ENCODE results near the gene SCNN1B.

Gene SCNN1B

DNA sequence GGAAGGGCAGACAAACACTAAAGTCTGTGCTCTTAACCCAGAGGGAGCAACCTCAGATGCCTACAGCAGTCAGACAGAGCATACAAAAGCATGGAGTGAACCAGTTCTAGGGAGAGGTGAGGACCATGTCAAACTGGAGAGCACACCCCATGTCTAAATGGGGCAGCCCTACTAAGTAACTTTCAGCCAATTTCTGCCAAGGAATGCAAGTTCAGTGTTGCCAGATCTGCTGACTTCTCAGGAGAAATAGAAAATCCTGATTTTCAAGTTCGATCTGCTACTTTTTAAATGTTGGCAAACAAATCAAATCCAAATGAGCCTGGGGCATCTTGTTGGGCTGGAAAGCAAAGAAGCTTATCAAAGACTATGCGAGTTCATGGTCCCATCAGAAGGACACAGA is 17.5 kb upstream of the SCNN1B start:
- Histone ChIP-seq H3K36me3 (ENCODE audit: control insufficient read depth in 2 of 2, insufficient read depth in 1 of 2, low read length in 2 of 2) (no peaks in the 10 kb centered on the region), H3K9me3 (ENCODE audit: control insufficient read depth, insufficient read depth, low read depth, low read length) (no peaks in the 10 kb centered on the region), H3K4me3 (ENCODE audit: low read depth, low read length) (no peak overlapping the region), H3K27ac (ENCODE audit: extremely low read depth, low read depth, low read length) (no peak overlapping the region), H3K4me1 (ENCODE audit: control insufficient read depth, insufficient read depth, low read length) (peaks cover 2% of the 10 kb centered on the region; the same call in 1 of the 2 replicates)
- CTCF ChIA-PET = no interaction called here
- TF ChIP-seq PRDM10 (tag by site-specific recombination; IDR thresholded peaks at IDR 0.05) = peak; percentile 74
- TF ChIP-seq ZNF121 (tag by site-specific recombination; IDR thresholded peaks at IDR 0.05) = no peak
- POLR2A ChIA-PET = no interaction called here

GRCh38 chr16:23286131-23286532 is 16.0 kb upstream of the SCNN1B start:
- POLR2A ChIA-PET = no interaction called here
- no peak overlapping the region for H3K27ac ChIP-seq (ENCODE audit: extremely low read depth, low read depth, low read length)
- no peaks in the 10 kb centered on the region for H3K4me1 ChIP-seq (ENCODE audit: control insufficient read depth, insufficient read depth, low read length)

More at GRCh38 chr16:23286131-23286532, 16.0 kb upstream of the SCNN1B start:
- Histone ChIP-seq H3K9me3 (ENCODE audit: control insufficient read depth, insufficient read depth, low read depth, low read length) (no peaks in the 10 kb centered on the region), H3K4me3 (ENCODE audit: low read depth, low read length) (no peak overlapping the region), H3K36me3 (ENCODE audit: control insufficient read depth in 2 of 2, insufficient read depth in 1 of 2, low read length in 2 of 2) (no peaks in the 10 kb centered on the region)
- TF ChIP-seq ZNF202 (tag by site-specific recombination; IDR thresholded peaks at IDR 0.05; ENCODE audit: borderline replicate concordance) = no peak
- TF ChIP-seq, protein P1, sequence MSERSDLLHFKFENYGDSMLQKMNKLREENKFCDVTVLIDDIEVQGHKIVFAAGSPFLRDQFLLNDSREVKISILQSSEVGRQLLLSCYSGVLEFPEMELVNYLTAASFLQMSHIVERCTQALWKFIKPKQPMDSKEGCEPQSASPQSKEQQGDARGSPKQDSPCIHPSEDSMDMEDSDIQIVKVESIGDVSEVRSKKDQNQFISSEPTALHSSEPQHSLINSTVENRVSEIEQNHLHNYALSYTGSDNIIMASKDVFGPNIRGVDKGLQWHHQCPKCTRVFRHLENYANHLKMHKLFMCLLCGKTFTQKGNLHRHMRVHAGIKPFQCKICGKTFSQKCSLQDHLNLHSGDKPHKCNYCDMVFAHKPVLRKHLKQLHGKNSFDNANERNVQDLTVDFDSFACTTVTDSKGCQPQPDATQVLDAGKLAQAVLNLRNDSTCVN (tag by site-specific recombination; optimal IDR thresholded peaks at IDR 0.05) = no peak
- no peak for TF ChIP-seq YY2 (tag by site-specific recombination; IDR thresholded peaks at IDR 0.05)
- no peak for TF ChIP-seq ZNF449 (tag by site-specific recombination; IDR thresholded peaks at IDR 0.05)
- no peak for TF ChIP-seq ZNF426 (tag by site-specific recombination; IDR thresholded peaks at IDR 0.05)
- no peak for TF ChIP-seq ZNF148 (tag by site-specific recombination; IDR thresholded peaks at IDR 0.05; ENCODE audit: borderline replicate concordance)
- TF ChIP-seq ZNF341 (tag by site-specific recombination; IDR thresholded peaks at IDR 0.05; ENCODE audit: low read depth) = no peak
- TF ChIP-seq ZNF776 (tag by site-specific recombination; IDR thresholded peaks at IDR 0.05; ENCODE audit: borderline replicate concordance) = no peak
- TF ChIP-seq KLF7 (tag by site-specific recombination; IDR thresholded peaks at IDR 0.05; ENCODE audit: borderline replicate concordance) = no peak
- TF ChIP-seq ZNF529 (tag by site-specific recombination; IDR thresholded peaks at IDR 0.05; ENCODE audit: insufficient replicate concordance) = no peak
- TF ChIP-seq ZNF658 (tag by site-specific recombination; IDR thresholded peaks at IDR 0.05) = no peak
- TF ChIP-seq SP3 (tag by site-specific recombination; IDR thresholded peaks at IDR 0.05) = no peak
- TF ChIP-seq ZNF2 (tag by site-specific recombination; IDR thresholded peaks at IDR 0.05) = no peak
- CTCF ChIA-PET = interaction anchor here (0.7 kb wide), 1 partner anchor 148 kb away, joined by 3 read pairs; no protein-coding TSS in a partner anchor

All from HEK293 (cell line).